MM.1S (cell line): Measurements from ENCODE around the gene PPM1E.

Experiments
- EZH2 ChIP-seq: fragments of 300-600 bp; sonication (generic); optimal IDR thresholded peaks from 2 replicates; pipeline ENCODE3; 2017; ENCODE audit warnings: low read depth, mild to moderate bottlenecking, antibody characterized with exemption, low read length, mixed read lengths
- TF ChIP-seq, protein P1 (sequence below): fragments of 300-600 bp; sonication (generic); IDR thresholded peaks from 2 replicates; pipeline ENCODE4 v1.5.1; 2016; ENCODE audit warnings: antibody characterized with exemption, low read length, mixed read lengths

- TF ChIP-seq, protein P1, sequence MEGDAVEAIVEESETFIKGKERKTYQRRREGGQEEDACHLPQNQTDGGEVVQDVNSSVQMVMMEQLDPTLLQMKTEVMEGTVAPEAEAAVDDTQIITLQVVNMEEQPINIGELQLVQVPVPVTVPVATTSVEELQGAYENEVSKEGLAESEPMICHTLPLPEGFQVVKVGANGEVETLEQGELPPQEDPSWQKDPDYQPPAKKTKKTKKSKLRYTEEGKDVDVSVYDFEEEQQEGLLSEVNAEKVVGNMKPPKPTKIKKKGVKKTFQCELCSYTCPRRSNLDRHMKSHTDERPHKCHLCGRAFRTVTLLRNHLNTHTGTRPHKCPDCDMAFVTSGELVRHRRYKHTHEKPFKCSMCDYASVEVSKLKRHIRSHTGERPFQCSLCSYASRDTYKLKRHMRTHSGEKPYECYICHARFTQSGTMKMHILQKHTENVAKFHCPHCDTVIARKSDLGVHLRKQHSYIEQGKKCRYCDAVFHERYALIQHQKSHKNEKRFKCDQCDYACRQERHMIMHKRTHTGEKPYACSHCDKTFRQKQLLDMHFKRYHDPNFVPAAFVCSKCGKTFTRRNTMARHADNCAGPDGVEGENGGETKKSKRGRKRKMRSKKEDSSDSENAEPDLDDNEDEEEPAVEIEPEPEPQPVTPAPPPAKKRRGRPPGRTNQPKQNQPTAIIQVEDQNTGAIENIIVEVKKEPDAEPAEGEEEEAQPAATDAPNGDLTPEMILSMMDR = no peak
- no peak for TF ChIP-seq EZH2
Measured at GRCh38 chr17:58786586-58787295, 31.1 kb downstream of the PPM1E start.
